Measurements from ENCODE around the gene GAREM2. TPM values are rescaled to one million over a fixed set of nuclear protein-coding genes. Genes with fewer than 3 reads are reported as not detected.

Gene GAREM2
- total and polyA plus RNA-seq, 2 donors (not counting 3 experiments of a cell fraction or from before 2014, with no cell fraction given) = 3.1 to 3.7 TPM

DNA sequence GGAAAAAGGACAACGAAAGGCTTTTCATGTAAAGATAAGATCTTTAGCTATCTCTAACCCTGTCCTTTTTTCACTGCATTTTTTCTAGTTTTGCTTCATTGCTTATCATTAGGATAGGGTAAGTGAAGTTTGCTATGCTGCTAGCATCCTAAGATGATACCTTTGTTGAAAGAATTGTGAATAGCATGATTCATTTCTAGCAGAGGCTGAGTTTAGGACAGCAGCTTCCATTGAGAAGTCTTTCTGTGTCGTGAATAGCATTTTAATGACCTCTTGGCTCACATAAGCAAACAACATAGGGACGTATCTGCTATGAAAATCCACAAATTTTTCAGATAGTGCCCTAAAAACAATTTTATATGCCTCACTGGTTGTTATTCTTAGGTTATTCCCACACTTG is 36.4 kb upstream of the GAREM2 start:
- H2AFZ ChIP-seq (ENCODE audit: low read depth, low read length) = no peak overlapping the region
- dilution Hi-C loops (cut with MboI; ENCODE audit: extremely low pct_ligation_motif_present, low sequenced_read_pairs) (no loop called here), intact Hi-C loops (cut with micrococcal nuclease) (no loop called here)
- no peak overlapping the region for H3K4me2 ChIP-seq (ENCODE audit: insufficient read depth, low read length)
- H3K9ac ChIP-seq (replicated peaks; ENCODE audit: extremely low read depth, insufficient read depth, low read length) = no peak overlapping the region
- no peaks in the 10 kb centered on the region for H3K9me1 ChIP-seq (replicated peaks; ENCODE audit: control insufficient read depth, extremely low read depth, insufficient read depth, low read length)
- no peaks in the 10 kb centered on the region for H3K79me2 ChIP-seq (ENCODE audit: control insufficient read depth, insufficient read depth, low read length)
- BruUV-seq (replicated peaks) = no TSS peak
- TF ChIP-seq MAX (IDR thresholded peaks at IDR 0.05; ENCODE audit: insufficient read depth, insufficient read length) = no peak
- no peak for TF ChIP-seq FOS (IDR thresholded peaks at IDR 0.05; ENCODE audit: borderline replicate concordance, insufficient read depth, low read length)
- no peak for TF ChIP-seq POLR2A (IDR thresholded peaks at IDR 0.05; ENCODE audit: low read depth, low read length)
- TF ChIP-seq GATA2 (IDR thresholded peaks at IDR 0.05; ENCODE audit: insufficient read depth, insufficient read length, low read depth, low read length) = no peak
- TF ChIP-seq MYC (IDR thresholded peaks at IDR 0.05; ENCODE audit: low read depth, low read length) = no peak
- no peak for TF ChIP-seq EZH2 (IDR thresholded peaks at IDR 0.05; ENCODE audit: borderline replicate concordance, low read depth, low read length, severe bottlenecking)
- TF ChIP-seq POLR2AphosphoS5 (IDR thresholded peaks at IDR 0.05; ENCODE audit: insufficient read depth, low read depth, low read length) = no peak
- TF ChIP-seq, protein P1, sequence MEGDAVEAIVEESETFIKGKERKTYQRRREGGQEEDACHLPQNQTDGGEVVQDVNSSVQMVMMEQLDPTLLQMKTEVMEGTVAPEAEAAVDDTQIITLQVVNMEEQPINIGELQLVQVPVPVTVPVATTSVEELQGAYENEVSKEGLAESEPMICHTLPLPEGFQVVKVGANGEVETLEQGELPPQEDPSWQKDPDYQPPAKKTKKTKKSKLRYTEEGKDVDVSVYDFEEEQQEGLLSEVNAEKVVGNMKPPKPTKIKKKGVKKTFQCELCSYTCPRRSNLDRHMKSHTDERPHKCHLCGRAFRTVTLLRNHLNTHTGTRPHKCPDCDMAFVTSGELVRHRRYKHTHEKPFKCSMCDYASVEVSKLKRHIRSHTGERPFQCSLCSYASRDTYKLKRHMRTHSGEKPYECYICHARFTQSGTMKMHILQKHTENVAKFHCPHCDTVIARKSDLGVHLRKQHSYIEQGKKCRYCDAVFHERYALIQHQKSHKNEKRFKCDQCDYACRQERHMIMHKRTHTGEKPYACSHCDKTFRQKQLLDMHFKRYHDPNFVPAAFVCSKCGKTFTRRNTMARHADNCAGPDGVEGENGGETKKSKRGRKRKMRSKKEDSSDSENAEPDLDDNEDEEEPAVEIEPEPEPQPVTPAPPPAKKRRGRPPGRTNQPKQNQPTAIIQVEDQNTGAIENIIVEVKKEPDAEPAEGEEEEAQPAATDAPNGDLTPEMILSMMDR (IDR thresholded peaks at IDR 0.05; ENCODE audit: extremely low read depth in 1 of 2, insufficient read depth in 1 of 2, low read depth in 1 of 2, low read length in 2 of 2) = no peak
- TF ChIP-seq JUN (IDR thresholded peaks at IDR 0.05; ENCODE audit: borderline replicate concordance, insufficient read depth, insufficient read length, low read depth) = no peak
- H3K27me3 ChIP-seq (ENCODE audit: control insufficient read depth in 2 of 2, insufficient read depth in 2 of 2, low read length in 2 of 2) = no peaks in the 10 kb centered on the region
- H4K20me1 ChIP-seq (replicated peaks; ENCODE audit: control insufficient read depth, extremely low read depth, insufficient read depth, low read length) = no peaks in the 10 kb centered on the region
- no peaks in the 10 kb centered on the region for H3K4me1 ChIP-seq (ENCODE audit: control insufficient read depth, extremely low read depth, insufficient read depth, low read length)
- H3K9me3 ChIP-seq (replicated peaks; ENCODE audit: control insufficient read depth, insufficient read depth, low read length) = no peaks in the 10 kb centered on the region
- no peak for FAIRE-seq
- no peak for DNase-seq (ENCODE audit: low read depth, low spot score)
- H3K4me3 ChIP-seq (replicated peaks in 1 of 3; ENCODE audit: insufficient read depth in 1 of 3, low read depth in 1 of 3, low read length in 3 of 3) = no peak overlapping the region
- ChIA-PET POLR2A (no interaction called here), CTCF (interaction anchor here (1.1 to 2.0 kb wide), 4 partner anchors 9 to 145 kb away, joined by 3 to 9 read pairs (median 6); no protein-coding TSS in a partner anchor)
- no peak overlapping the region for H3K27ac ChIP-seq (ENCODE audit: insufficient read depth, low read depth, low read length)
- H3K36me3 ChIP-seq (ENCODE audit: control insufficient read depth in 2 of 2, extremely low read depth in 1 of 2, insufficient read depth in 2 of 2, low read length in 2 of 2) = no peaks in the 10 kb centered on the region

All from endothelial cell of umbilical vein (primary cell).